ENCODE data around the gene PLEKHG4. TPM values are rescaled to one million over a fixed set of nuclear protein-coding genes. Genes with fewer than 3 reads are reported as not detected.

The PLEKHG4 gene
- total and polyA plus RNA-seq, 9 of the 15 experiments (the other 6 are each of a cell fraction or from before 2014, with no cell fraction given) = 3.7 to 36.8 (median 17.9) TPM

DNA sequence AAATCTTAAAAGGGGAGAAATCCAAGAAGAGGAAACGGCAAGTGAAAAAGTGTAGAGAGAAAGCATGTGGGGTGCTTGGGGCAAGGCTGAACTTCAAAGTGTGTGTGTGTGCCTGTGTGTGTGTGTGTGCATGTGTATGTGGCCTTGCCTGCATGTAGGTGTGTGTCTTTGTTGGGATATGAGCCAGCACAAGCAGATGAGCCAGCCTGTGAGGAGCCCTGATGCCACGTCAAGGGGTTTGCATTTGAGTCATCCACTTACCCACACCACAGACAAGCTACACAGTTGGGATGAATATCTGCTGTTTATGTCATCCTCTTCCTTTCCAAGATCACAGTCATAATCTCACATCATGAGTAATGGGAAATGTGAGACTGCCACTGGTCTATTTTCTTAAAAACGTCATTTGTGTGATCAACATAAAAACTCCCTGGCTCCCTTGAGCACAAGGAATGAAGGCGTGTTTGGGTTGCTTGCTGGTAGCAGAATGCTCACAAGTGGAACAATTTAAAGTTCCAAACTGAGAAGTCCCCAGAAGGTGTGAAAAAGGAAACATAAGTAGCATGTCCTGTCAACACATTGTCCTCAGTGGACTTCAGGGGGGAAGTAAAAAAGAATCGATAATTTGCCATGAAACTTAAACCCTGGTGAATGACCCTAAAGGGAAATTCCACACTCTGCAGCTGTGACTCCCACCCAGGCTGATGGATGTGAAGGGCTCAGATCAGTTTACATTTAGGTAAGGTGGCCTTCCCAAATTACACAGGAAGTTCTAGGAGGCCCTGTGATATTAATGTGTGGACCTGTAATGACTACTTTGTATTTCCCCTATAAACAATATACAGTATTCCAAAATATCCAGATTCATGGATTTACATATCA lies 32.5 kb downstream of the PLEKHG4 start (continued):
- no peak for TF ChIP-seq RBM22 (IDR thresholded peaks at IDR 0.05; ENCODE audit: low read depth, low read length, poor library complexity, severe bottlenecking)
- TF ChIP-seq NONO (IDR thresholded peaks at IDR 0.05; ENCODE audit: low read depth in 2 of 2, low read length in 1 of 2) = no peak
- TF ChIP-seq SP1 (CRISPR knock-in tag; IDR thresholded peaks at IDR 0.05) = no peak
- 0 out of 4 replicates have a peak, but pooled peaks of 1 of the 2 experiments have one; percentile 45 for TF ChIP-seq ZNF318 (IDR thresholded peaks at IDR 0.05; ENCODE audit: borderline replicate concordance in 1 of 2, low read depth in 1 of 2)
- TF ChIP-seq BRF1 (IDR thresholded peaks at IDR 0.05; ENCODE audit: borderline replicate concordance, extremely low read depth, insufficient read length) = no peak
- TF ChIP-seq EP300 (IDR thresholded peaks at IDR 0.05; ENCODE audit: low read length) = no peak
- no peak for TF ChIP-seq FIP1L1 (IDR thresholded peaks at IDR 0.05; ENCODE audit: low read depth, low read length, poor library complexity, severe bottlenecking)
- no peak for TF ChIP-seq JUNB (CRISPR knock-in tag; conservative IDR thresholded peaks at IDR 0.05)
- TF ChIP-seq, protein P1, sequence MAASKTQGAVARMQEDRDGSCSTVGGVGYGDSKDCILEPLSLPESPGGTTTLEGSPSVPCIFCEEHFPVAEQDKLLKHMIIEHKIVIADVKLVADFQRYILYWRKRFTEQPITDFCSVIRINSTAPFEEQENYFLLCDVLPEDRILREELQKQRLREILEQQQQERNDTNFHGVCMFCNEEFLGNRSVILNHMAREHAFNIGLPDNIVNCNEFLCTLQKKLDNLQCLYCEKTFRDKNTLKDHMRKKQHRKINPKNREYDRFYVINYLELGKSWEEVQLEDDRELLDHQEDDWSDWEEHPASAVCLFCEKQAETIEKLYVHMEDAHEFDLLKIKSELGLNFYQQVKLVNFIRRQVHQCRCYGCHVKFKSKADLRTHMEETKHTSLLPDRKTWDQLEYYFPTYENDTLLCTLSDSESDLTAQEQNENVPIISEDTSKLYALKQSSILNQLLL (CRISPR knock-in tag; IDR thresholded peaks at IDR 0.05; ENCODE audit: borderline replicate concordance) = no peak
- no peak for TF ChIP-seq ZNF830 (CRISPR knock-in tag; IDR thresholded peaks at IDR 0.05)
- TF ChIP-seq E2F3 (CRISPR knock-in tag; IDR thresholded peaks at IDR 0.05) = no peak
- TF ChIP-seq FOXJ3 (CRISPR knock-in tag; IDR thresholded peaks at IDR 0.05) = no peak
- no peak for TF ChIP-seq SMC3 (conservative IDR thresholded peaks at IDR 0.05; ENCODE audit: insufficient read depth, low read depth, low read length)
- no peak for TF ChIP-seq FOXJ2 (tag; IDR thresholded peaks at IDR 0.05)
- no peak for TF ChIP-seq TARDBP (IDR thresholded peaks at IDR 0.05)
- TF ChIP-seq, protein P2, sequence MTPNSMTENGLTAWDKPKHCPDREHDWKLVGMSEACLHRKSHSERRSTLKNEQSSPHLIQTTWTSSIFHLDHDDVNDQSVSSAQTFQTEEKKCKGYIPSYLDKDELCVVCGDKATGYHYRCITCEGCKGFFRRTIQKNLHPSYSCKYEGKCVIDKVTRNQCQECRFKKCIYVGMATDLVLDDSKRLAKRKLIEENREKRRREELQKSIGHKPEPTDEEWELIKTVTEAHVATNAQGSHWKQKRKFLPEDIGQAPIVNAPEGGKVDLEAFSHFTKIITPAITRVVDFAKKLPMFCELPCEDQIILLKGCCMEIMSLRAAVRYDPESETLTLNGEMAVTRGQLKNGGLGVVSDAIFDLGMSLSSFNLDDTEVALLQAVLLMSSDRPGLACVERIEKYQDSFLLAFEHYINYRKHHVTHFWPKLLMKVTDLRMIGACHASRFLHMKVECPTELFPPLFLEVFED (CRISPR knock-in tag; conservative IDR thresholded peaks at IDR 0.05) = 0 out of 2 replicates have a peak, but pooled peaks have one; percentile 45
